ENCODE measurements around the gene MYO7B.
A peak's percentile ranks its signal among the peaks of the same experiment; 100 is the strongest.
"Not testable (repeated sequence)": the region's sequence is repeated elsewhere in the genome, so short reads cannot be mapped to it uniquely, and the experiment has no call there.

The MYO7B gene

DNA sequence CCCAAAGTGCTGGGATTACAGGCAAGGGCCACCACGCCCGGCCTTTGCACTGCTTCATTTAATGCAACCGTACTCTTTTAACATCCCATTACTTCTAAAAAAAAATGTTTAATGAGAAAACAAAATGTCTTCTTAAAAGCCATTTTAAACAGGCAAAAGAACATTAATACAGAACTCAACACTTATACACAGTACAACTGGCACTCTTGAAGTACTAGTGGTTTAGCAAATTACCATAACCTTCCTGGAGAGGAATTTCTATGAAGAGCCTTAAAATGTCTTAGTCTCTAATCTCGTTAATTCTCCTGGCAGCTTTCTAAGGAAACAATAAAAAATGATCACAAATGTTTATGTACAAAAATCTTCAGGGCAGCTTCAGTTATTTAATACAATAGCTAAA is 15.1 kb upstream of the MYO7B start:
- no peak for DNase-seq (ENCODE audit: low read depth)
- H3K4me3 ChIP-seq (ENCODE audit: low read depth, low read length) = no peak overlapping the region

DNA sequence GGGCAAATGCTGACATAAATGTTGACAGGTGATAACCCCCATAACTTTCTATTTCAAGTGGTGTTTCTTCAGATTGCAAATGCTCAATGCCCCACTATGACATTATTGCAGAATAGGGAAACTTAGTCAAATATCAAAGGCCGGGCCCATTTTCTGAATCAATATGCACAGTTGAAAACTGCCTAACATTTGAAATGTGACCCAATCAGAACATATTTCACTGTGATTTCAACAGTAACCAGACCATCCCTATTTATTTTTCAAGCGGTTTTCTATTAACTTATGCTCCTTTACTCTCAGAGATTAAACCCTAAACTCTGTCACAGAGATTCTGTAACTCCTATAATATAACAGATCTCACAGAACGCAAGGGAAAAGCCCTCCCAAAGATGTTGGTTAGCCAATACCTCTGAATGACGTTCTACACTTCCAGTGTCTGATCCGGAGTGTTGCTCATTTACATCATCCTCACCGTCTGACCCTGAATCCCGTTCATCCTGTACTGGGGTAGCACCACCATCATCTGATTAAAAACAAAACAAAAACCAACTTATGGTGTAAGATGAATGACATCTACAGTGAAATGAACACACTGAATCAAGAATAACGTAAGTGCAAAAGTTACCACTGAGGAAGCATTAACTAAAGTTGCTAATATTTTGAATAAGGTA is 12.1 kb upstream of the MYO7B start:
- DNase-seq (ENCODE audit: low read depth) = no peak
- no peak overlapping the region for H3K4me3 ChIP-seq (ENCODE audit: low read depth, low read length)

DNA sequence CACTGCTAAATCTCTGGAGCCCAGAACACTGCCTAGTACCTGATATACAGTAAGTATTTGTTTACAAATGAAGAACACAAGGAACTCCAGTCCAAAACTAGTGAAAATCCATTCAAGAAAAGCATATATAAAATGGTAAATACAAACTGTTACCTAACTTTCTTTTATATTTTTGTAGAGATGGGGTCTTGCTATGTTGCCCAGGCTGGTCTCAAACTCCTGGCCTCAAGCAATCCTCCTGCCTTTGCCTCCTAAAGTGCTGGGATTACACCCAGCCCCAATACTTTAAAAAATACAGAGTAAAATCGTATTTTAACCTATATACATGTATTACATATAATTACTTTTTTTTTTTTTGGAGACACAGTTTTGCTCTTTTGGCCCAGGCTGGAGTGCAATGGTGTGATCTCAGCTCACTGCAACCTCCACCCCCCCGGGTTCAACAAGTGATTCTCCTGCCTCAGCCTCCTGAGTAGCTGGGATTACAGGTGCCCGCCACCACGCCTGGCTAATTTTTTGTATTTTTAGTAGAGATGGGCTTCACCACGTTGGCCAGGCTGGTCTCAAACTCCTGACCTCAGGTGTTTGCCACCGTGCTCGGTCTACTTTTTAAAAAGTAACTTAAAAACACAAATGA is 11.2 kb upstream of the MYO7B start:
- DNase-seq (ENCODE audit: low read depth); H3K4me3 ChIP-seq (ENCODE audit: low read depth, low read length): not testable (repeated sequence)

DNA sequence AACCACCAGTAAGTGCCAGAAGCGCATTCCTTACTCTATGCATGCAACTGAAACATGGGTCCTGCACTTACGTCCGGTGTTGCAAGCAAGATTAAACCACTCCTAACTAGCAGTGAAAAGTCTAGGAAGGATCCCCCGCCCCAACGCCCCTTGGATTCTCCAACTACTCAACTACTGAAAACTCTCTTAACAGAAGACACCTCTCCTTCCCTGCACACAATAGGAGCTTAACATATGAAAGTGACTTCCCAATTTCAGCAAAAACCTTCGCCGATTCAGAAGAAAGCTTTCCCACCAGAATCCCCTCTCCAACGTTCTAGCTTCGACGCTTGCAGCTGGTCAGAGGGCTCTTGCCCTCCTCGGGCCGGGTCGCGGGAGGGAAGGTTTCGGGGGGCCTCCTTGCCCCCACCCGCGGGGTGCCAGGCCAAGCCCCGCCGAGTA is 9.8 kb upstream of the MYO7B start:
- no peak for DNase-seq (ENCODE audit: low read depth)
- H3K4me3 ChIP-seq (ENCODE audit: low read depth, low read length) = peak overlapping the region; percentile 95

DNA sequence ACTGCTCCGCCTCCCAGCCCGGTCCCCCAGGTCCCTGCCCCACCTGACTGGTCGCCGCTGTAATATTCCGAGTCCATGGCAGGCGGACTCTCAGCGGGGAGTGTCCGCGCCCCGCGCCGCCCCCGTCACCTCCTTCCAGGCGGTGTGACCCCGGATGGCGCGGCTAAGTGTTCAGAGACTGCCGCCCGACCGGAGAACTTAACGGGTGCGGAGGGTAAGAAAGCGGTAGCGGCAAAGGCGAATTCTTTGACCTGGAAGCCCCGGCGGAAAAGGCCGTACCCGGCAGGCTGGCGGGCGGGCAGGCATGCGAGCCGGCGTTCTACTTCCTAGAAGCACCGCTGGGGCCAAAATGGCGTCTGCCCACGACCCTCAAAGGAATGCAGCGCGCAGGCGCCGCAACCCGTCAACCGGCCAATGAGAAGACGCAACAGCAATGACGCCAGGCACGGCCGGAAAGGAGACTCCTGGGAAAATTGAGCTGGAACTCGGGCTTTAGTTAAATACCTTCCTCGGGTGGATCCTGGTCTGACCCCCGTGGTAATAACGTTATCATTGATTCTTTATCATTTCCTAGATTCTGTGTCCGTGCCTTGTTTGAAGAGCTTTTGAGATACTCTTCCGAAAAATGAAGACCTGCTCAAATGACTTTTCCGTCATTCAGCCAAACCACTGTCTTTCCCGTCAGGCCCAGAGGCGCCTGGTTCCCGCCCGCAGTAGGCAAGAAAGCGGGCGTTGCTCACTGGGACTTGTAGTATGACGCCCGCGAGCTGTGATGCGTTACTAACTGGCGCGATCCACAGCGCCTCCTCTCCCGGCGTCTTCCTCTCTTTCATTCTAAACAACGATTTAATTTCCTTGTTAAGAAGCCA is 9.1 kb upstream of the MYO7B start, which contains the start of gene IWS1:
TSS of gene IWS1 (minus strand) at position 358 of the 869 bp plus-strand sequence. CDS start at position 77, 281 bp downstream.
- peak; percentile 85 for DNase-seq (ENCODE audit: low read depth)
- peak within 1 kb of the TSS; percentile 95 for H3K4me3 ChIP-seq (ENCODE audit: low read depth, low read length)

DNA sequence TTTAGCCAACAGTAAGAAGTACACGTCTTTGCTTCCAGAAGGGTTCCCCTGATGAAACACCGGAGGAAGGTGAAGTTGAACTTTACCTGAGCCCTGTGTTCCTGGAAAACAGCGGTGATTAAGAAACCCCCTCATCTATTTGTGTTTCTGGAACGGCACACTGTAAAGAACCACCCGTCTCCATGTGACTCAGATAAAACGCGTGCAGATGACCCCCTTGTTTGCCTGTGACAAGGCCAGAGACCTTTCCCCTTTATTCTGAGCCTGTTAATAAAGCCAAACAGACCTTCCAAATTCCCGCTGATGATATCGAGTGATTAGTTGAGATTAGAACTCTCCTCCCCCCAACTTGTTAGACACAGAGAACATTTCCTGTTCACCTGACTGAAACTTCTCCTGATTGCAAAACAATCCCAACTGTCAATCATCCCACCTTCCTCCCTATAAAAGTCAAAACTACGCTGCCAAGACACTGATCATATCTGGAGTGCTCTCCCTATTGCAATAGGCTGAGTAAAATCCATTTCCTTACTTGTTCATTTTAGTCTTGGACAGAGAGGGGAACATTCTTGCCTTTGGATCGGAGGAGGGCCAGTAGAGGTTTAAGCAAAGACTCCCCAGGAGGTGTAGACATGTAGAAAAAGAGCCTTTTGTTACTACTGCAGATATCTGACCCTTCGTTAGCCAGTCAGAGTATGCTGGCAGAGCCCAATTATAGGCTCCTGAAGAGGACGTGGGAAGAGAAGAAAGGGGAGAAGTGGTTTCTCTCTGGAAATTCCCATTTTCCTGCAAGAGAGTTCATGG is 8.3 kb upstream of the MYO7B start:
- DNase-seq (ENCODE audit: low read depth) = no peak
- H3K4me3 ChIP-seq (ENCODE audit: low read depth, low read length) = peak overlapping the region; percentile 95

DNA sequence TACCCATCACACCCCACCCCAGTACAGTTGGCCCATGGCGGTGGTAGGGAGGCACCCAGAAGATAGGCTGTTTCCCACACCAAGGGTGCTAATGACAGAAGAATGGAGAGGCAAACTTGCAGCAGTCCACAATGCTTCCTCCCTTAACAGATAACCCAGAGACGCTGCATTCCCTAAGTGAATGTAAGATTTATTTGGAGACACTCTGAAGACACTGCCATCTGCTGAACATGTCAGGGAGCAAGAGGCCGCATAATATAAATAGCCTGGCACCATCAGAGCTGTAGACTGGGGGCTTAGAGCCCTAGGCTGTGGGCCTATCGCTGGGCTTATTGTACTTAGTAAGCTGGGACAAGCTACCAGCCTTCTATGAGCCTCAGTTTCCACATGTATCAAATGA is 7.0 kb upstream of the MYO7B start:
- no peak for DNase-seq (ENCODE audit: low read depth)
- no peak overlapping the region for H3K4me3 ChIP-seq (ENCODE audit: low read depth, low read length)

DNA sequence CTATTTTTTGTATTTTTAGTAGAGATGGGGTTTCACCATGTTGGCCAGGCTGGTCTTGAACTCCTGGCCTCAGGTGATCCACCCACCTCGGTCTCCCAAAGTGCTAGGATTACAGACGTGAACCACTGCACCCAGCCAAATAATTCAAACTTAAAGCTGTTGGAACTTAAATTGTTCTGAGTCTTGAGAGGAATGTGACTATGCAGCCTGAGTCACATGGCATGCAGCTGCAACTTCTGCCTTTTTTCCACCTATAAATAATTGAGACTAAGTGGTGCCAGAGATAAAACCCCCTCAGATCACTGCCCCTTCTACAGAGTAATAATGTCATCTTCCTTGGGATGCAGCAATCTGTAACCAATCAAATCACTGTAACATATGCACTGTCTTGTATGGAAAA is 6.1 kb upstream of the MYO7B start:
- not testable (repeated sequence) for H3K4me3 ChIP-seq (ENCODE audit: low read depth, low read length); DNase-seq (ENCODE audit: low read depth)

DNA sequence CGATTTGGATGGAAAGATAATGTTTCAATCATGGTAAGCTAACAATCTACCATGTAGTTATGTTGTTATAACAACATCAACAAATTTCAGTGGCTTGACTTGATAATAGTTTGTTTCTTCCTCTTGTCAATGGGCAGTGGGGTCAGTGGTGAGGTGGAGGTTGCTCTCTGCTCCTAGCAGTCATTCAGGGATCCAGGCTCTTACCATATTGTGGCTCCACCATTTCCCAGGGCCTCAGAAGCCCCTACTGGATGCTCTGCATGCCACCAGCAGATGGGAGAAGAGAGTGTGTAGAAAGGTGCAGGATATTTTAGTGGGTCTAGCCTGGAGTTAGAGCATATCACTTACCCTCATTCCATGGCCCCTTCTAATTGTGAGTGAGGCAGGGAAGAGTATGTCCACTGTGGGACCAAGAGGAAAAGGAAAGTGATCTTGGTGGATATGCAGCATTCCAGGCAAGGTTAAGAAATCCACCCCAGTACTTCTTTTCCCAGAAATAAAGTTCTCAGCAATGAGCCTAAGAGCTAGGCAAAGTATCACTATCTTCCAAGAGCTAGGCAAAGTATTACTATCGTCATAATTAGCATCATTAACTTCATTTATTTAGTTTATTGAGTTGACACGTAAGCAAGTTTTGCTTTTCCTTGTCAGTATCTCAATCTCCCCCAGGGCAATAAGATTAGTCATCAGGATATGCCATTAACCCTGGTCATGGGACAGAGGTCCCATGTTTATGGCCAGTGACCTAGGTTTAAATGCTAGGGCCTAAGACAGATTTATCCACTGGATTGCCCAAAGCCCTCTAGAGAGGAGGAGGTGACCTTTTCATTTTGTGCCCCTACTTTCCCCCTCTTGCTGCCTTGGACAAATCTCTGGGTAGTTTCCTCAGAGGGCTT is 5.0 kb upstream of the MYO7B start:
- no peak overlapping the region for H3K4me3 ChIP-seq (ENCODE audit: low read depth, low read length)
- no peak for DNase-seq (ENCODE audit: low read depth)

DNA sequence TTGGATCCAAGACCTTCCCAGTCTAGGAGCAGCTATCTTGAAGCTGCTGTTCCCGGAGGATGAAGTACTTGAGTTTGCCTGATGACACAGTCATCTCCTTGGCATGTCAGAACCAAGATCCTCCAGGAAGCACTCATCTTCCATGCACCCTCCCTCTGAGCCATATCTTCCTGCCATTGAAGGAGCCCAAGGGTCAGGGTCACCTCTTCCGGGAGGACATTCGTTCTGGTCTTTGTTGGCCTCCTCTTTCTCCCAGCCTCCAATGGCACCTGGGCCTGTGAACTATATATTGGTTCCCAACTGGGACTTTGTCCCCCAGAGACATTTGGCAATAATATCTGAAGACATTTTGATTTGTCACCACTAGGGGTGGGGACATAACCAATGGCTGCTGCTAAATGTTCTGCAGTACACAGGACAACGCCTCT is 4.2 kb upstream of the MYO7B start:
- DNase-seq (ENCODE audit: low read depth) = no peak
- H3K4me3 ChIP-seq (ENCODE audit: low read depth, low read length) = no peak overlapping the region

DNA sequence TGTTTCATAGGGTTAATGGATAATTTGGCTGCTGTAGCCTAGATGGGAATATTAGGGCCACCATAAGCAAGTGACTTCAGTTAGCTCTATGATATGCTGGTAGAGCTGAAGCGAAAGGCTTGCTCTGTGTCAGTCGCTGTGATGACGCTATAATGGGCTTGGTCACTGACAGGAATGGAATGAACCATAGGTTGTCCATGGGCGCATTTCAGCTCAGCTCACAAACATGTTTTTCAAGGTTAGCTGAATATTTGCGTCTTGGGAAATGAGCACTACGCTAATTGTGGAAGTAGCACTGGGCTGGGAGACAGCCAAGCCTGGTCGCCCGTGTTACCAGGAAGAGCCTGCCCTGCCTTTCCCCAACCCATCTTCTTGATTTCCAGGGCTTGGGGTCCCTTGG is 3.2 kb upstream of the MYO7B start:
- DNase-seq (ENCODE audit: low read depth) = no peak
- no peak overlapping the region for H3K4me3 ChIP-seq (ENCODE audit: low read depth, low read length)

DNA sequence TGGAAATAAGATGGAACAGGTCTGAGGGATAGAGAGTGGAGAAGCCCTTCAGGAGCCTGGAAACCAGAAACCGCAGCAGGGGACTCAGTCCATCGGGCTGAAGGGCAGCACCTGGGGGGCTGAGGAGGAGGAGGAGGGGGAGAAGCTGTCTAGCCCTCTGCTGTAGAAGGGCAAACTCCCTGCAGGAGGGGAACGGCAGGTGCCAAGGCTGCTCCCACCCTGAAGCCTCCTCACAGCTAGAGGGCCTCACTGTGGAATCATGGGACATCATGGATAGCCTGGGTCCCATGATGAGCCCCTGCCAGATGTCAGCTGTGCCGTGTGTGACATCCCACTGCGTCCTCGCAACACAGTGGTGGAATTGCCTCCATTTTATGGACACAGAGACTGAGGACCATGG is 435 bp downstream of the MYO7B start:
- no peak overlapping the region for H3K4me3 ChIP-seq (ENCODE audit: low read depth, low read length)
- no peak for DNase-seq (ENCODE audit: low read depth)

DNA sequence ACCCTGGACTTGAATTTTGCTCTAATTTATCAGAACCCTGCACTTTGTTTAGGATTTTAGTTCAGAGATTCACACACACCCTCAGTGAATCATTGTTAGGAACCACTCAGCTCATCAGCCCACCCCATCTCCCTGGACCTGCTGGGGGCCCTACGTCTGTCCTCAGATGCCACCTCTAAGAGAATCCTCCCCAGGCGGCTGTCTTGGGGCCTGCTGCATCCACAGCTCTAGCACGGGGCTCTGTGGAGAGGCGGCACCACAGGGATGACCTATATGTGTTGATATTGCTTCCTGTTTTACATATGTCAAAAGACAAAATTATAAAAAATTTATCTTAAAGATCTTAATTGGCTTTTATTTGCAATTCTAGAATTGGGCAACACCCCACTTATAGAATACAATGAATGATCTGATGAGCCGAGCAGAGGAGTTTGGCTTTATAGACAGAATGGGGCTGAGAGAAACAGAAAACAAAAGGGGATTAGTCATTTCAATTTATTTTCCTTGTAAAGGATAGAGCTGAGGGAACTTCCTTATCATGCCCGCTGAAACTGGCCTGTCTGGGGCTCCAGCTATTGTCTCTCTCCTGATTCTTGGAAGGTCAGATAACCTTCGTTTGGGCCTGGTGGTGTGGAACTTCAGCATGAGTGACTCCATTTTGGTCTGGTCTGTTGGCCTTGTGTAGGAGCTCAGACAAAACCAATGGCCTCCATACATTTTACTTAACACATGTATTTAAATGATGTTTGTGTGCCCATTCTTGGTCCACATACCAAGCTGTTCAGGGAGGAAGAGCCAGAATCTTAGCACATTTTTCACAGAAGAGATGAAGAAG is 1.4 kb downstream of the MYO7B start:
- H3K4me3 ChIP-seq (ENCODE audit: low read depth, low read length) = no peak overlapping the region
- no peak for DNase-seq (ENCODE audit: low read depth)

DNA sequence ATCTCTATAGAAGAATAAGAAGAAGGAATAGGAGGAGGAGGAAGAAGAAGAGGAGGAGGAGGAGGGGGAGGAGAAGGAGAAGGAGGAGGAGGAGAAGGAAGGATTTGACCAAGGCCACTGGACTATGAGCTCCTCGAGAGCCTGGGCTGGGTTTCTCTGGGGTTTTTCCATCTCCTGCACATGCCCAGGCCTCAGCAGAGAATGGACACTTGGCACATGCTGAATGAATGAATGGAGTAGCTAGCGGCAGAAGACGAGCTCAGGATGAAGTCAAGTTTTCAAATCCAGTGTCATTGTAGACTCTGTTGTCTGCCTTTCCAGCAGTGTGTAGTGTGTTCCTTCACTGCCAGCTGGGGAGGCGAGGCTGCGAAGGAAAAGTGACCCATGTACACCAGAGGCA is 2.2 kb downstream of the MYO7B start:
- DNase-seq (ENCODE audit: low read depth) = no peak
- H3K4me3 ChIP-seq (ENCODE audit: low read depth, low read length) = no peak overlapping the region

DNA sequence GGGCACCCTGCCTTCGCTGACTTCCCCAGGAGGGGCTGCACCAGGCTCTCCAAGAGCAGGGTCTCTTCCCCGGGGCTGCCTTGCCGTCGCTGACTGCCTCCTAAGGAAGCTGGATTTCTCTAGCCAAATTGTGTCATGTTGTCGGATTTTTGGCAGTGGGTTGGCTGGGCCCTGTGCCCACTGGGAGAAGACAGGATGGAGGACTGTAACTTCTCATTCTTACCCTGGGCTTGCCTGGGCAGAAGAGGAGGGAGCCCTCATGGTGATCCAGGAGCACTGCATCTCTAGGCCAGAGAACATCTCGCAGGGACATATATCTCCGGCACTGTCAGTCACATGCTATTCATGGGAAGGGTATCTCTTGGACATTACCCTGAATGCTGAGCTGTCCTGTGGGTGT is 6.3 kb downstream of the MYO7B start:
- no peak for DNase-seq (ENCODE audit: low read depth)
- H3K4me3 ChIP-seq (ENCODE audit: low read depth, low read length) = no peak overlapping the region

DNA sequence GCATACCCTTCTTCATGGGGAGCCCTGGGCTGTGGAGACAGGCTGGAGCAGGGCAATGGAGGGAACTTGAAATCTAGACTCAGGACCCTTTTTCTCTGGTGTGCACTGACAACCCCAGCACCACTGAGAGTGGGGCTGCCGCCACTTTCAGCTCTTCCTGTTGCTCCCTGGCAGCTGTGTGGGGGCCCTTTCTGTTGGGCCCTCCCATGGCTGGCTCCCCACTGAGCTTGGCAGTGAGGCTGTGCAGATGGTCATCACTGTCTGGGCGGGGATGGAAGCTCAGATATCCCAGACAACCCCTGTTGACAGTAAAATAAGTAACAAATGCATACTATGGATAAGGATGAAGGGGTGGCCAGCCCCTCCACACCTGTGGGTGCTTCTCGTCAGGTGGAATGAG is 6.7 kb downstream of the MYO7B start:
- no peak overlapping the region for H3K4me3 ChIP-seq (ENCODE audit: low read depth, low read length)
- no peak for DNase-seq (ENCODE audit: low read depth)

DNA sequence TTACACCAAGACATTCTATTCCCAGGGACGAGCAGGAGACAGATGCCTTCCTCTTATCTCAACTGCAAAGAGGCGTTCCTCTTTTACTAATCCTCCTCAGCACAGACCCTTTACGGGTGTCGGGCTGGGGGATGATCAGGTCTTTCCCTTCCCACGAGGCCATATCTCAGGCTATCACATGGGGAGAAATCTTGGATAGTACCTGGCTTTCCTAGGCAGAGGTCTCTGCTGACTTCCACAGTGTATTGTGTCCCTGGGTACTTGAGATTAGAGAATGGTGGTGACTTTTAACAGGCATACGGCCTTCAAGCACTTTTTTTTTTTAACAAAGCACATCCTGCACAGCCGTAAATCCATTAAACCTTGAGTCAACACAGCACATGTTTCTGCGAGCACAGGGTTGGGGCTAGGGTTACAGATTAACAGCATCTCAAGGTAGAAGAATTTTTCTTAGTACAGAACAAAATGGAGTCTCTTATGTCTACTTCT is 7.6 kb downstream of the MYO7B start:
- H3K4me3 ChIP-seq (ENCODE audit: low read depth, low read length); DNase-seq (ENCODE audit: low read depth): not testable (repeated sequence)

DNA sequence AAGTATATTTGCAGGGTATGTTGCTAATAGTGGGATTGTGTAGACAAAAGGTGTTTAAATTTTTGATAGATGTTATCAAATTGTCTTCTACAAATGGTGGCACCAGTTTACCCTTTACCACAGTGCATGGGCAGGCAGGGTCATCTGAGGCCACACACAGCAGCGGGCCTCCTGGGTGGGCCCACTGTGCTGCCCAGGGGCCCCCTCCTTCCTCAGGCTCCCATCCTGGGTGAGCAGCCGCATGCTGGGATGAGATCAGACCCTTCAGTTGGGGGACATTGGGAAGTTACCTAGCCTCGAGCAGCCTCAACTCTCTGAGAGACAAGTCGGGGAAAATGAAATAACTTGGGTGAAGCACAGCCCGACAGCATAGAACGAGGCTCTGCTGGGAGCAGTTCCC is 9.7 kb downstream of the MYO7B start:
- H3K4me3 ChIP-seq (ENCODE audit: low read depth, low read length) = no peak overlapping the region
- no peak for DNase-seq (ENCODE audit: low read depth)
